GM19455 (cell line): ENCODE measurements around the gene IFNL4.
"Not testable (repeated sequence)": the region's sequence is repeated elsewhere in the genome, so short reads cannot be mapped to it uniquely, and the experiment has no call there.

ENCODE experiments used
- ATAC-seq: cut with Tn5 transposase; IDR thresholded peaks from one replicate; pipeline ENCODE4 v1.9.1; 2021; ENCODE audit not compliant: unreplicated experiment

The IFNL4 gene

GRCh38 chr19:39230096-39230764, 18.4 kb downstream of the IFNL4 start:
- ATAC-seq = no peak

- ATAC-seq = no peak
Observed at GRCh38 chr19:39224910-39225309, 23.7 kb downstream of the IFNL4 start.

DNA sequence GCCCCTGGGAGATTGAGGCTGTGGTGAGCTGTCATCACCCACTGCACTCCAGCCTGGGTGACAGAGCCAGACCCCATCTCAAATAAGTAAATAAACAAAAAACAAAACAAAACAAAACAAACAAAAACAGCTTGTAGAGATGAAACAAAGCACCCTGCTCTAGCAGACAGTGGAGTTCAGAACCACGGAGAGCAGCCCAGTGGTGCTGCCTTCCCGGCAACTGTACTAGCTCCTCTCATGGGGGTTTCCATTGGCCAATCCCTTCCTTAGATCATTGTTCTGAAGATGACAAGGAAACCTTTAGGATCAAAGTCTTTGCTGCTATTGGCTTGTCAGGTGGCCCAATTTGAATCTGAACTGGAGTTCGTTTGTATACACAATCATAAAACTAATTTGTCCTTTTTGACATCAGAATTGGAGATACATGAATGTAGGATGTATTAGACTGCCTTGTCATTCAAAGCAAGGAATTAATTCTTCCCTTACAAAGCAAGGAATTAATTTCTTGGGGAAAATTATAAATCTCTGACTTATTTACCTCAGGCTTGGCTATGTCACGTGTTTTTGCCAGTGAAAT, 24.9 kb downstream of the IFNL4 start:
- ATAC-seq = no peak

DNA sequence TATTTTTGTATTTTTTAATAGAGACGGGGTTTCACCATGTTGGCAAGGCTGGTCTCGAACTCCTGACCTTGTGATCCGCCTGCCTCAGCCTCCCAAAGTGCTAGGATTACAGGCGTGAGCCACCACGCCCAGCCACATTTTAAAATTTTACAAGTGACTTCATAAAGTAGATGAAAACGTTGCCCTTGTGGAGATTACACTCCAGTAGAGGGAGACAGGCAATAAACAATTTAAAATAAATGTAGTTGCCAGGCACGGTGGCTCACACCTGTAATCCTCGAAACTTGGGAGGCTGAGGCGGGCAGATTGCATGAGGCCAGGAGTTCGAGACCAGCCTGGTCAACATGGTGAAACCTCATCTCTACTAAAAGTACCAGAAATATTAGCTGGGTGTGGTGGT, 29.5 kb downstream of the IFNL4 start:
- not testable (repeated sequence) for ATAC-seq

DNA sequence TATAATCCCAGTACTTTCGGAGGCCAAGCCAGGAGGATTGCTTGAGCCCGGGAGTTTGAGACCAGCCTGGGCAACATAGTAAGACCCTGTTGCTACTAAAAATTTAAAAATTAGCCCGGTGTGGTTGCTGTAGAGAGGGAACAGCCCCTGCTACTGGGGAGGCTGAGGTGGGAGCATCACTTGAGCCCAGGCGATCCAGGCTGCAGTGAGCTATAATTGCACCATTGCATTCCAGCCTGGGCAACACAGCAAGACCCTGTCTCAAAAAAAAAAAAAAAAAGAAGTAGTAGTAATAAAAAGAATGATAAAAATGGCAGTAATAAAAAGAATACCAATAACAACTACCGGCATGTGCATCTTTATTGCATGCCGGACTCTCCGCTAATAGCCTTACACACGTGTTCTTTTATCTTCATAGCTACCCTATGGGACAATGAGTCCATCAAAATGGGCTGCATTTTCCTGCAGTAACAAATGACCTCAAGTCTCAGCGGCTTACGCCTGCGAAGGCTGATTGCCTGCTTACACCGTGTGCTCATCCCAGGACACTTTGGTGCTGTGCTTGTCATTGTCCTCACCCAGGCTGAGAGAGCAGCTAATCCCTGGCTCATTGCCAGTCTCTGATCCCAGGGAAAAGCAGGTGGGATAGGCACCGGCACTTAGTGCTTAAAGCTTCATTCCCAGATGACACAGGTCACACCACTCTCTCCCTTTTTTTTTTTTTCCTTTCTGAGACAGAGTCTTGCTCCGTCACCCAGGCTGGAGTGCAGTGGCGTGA, 30.2 kb downstream of the IFNL4 start:
- ATAC-seq = no peak

DNA sequence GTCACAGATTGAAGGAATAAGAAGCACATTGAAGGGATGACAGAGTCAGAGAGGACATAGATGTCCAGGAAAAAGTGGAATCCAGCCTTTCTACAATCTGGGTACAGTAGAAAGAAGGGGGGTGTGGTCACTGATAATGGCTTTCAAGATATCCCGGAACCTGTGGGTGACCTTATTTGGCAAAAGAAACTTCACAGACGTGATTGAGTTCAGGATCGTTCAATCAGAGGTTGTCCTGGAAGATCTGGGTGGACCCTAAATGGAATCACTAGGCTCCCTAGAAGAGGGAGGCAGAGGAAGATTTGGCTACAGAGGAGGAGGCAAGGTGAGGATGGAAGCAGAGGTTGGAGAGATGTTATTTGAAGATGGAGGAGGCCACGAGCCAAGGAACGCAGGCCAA, 31.6 kb downstream of the IFNL4 start:
- no peak for ATAC-seq

GRCh38 chr19:39215323-39215722, 33.3 kb downstream of the IFNL4 start:
- not testable (repeated sequence) for ATAC-seq

GRCh38 chr19:39212375-39212742, 36.3 kb downstream of the IFNL4 start:
- no peak for ATAC-seq

GRCh38 chr19:39211731-39212374, 36.8 kb downstream of the IFNL4 start:
- no peak for ATAC-seq

GRCh38 chr19:39209196-39209595, 39.5 kb downstream of the IFNL4 start:
- ATAC-seq = no peak

DNA sequence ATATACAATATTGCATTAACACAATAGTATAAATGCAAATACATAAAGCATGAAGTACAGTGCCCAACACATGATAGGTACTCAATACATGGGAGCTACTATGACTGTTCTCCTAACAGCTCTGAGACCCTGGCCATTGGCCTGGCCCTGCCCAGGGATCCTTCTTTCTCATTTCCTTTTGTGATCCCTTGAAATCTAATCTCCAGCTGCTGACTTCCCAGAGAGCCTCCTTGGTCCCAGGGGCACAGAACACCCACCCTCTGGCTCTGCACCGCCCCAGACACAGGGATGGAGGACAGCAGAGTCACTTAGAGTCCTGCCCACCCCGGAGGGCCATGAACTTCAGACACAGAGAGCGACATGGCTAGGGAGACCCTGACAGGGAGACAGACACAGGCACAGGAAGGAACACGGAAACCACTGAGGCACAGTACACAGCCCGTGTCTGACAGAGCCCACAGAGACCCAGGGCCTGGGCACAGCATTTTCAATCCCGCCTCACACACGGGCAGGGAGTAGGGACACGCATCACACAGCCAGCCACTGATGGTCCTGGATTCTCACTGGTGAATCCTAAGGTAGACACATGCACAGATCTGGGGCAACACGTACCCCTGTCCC, 40.4 kb downstream of the IFNL4 start:
- no peak for ATAC-seq

DNA sequence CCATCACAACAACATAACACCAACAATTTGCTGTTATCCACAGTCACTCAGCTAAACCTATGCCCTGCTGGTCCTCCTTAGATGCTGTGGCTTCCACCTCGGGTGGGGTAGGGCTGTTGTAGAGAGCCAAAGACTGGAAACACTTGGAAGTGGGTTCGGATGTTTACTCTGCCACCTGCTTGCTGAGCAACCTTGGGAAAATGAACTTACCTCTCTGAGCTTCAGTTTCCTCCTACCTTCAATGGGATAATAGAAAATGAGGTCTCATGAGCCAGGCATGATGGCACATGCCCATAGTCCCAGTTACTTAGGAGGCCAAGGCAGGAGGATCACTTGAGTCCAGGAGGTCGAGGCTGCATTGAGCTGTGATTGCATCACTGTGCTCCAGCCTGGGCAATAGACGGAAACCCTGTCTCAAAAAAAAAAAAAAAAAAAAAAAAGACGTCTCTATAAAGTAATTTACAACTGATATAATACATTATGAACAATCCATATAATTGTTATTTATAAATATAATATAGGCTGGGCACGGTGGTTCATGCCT, 41.3 kb downstream of the IFNL4 start:
- no peak for ATAC-seq

GRCh38 chr19:39206122-39206521, 42.5 kb downstream of the IFNL4 start:
- ATAC-seq = no peak

DNA sequence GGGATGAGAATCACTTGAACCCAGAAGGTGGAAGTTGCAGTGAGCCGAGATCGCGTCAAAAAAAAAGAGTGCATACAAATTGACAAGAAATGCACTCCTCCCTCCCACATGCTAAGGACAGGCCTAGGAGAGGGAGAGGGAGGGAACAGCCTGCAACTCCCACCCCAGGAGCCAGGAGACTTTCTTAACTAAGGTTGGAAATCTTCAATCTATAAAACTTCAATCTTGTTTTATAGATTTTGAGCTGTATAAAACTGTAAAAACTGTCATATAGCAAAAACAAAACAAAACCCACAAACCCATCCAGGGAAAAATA, 43.2 kb downstream of the IFNL4 start:
- ATAC-seq = no peak

DNA sequence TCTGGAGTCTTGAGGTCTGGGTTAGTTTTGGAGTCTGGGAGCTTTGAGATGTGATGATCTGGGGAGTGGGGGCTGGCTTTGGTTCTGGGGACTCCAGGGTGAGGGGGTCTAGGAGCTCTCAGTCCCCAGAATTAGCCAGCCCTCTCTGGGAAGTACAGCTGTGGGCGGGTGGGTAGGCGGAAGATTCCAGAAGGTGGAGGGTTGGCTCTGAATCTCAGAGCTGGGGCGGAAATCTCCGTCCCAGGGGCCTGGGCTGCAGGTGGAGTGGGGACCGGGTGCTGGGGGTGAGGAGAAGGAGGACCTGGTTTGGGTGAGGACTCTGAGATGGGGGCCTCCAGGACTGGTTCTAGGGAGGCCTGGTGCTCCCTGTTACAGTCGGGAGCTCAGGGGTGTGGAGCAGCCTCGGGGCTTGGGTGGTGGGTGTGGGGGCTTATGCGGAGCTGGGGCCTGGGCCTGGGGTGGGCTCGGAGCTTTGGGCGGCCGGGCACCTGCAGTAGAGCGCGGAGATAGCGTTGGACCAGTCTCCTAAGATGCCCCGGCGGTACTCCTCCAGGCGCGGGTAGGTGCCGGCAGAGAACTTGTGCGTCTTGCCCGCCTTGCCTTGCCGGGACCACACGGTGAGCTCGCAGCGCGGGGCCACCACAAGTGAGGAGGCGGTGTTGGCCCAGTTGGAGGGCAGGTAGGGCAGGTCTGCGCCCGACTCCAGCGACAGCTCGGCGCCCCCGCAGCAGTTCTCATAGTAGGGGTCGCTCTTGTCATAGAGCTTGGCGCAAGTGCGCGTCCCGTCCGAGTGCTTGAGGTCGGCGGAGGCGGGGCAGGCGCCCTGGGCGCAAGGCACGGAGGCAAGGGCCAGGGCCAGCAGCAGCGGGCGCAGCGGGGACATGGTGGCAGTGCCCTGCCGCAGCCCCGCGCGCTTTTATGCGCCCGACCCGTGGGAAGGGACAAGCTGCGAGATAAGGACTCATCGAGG, 45.0 kb downstream of the IFNL4 start, which contains the start of gene SYCN:
Gene SYCN, minus strand, starts transcription at position 892 of the 970 bp plus-strand sequence. Its CDS starts 9 bp downstream, at position 883.
- ATAC-seq = no peak

GRCh38 chr19:39202998-39203355, 45.7 kb downstream of the IFNL4 start:
- no peak for ATAC-seq

DNA sequence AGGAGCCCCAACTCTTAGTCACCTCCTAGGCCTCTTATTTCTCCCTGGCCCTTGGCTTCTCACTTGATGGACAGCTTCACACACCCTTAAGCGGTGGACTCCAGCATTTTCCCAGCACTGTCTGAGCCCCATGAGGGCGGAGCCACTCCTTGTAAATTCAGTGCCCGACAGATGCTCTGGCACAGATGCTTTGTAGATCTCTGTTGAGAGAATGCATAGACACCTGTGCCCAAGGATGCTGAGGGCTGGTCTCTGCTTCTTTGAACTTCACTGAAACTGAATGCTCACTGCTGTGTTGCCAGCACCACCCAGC, 47.9 kb downstream of the IFNL4 start:
- no peak for ATAC-seq

DNA sequence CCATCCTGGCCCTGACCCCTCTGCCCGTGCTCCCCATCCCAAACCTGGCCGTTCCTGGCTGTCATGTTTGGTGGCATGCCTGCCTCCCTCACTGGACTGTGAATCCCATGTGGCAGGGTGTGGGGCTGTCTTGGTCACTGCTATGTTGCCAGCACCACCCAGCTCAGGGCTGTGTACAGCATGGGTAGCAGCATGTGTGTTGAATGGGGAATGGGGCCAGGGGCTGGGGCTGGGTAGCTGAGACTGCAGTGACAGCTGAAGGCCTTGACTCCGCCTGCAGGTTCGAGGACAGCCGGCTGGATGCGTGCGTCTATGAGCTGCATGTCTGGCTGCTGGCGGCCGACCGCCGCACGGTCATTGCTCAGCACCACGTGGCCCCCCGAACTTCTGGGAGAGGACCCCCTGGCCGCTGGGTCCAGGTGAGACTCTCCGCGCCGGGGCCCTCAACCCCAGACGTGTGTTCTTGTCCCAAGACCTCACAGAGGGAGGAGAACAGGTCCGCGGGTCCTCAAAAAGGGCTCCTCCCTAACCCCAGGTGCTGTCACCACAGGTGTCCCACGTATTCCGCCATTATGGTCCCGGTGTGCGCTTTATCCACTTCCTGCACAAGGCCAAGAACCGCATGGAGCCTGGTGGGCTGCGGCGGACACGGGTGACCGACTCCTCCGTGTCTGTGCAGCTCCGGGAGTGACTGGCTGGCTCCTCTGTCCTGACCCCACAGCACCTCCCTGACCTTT, 48.4 kb downstream of the IFNL4 start:
- no peak for ATAC-seq

DNA sequence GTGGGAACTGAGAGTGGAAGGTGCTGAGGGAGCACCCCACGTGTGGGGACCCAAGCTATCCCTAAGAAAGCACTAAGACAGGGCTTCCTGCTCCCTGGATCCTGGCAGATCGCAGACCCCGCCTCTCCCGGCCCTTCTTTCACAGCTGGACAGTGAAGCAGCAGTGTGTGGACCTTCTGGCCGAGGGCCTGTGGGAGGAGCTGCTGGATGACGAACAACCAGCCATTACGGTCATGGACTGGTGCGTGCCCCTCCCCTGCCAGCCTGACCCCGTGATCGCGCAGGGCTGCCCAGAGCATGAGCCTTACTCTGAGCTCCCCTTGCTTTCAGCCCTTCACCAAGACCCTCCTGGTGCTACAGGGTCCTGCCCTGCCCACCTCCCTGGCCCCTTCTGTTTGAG, 49.6 kb downstream of the IFNL4 start:
- no peak for ATAC-seq

- no peak for ATAC-seq
Observed at GRCh38 chr19:39197808-39198207, 50.8 kb downstream of the IFNL4 start.
